ENCODE results near the gene SCAI.

Gene SCAI

GRCh38 chr9:124941679-124942561, 201.4 kb downstream of the SCAI start:
- TF ChIP-seq TOX (CRISPR knock-in tag; IDR thresholded peaks at IDR 0.05; ENCODE audit: borderline replicate concordance) (no peak), ZNF565 (CRISPR knock-in tag; conservative IDR thresholded peaks at IDR 0.05; ENCODE audit: low read depth) (no peak), CSDC2 (CRISPR knock-in tag; IDR thresholded peaks at IDR 0.05) (no peak), POU6F1 (CRISPR knock-in tag; IDR thresholded peaks at IDR 0.05; ENCODE audit: borderline replicate concordance, low read depth) (no peak), ZFP3 (CRISPR knock-in tag; IDR thresholded peaks at IDR 0.05) (no peak), OSR1 (CRISPR knock-in tag; IDR thresholded peaks at IDR 0.05) (no peak), BACH2 (CRISPR knock-in tag; IDR thresholded peaks at IDR 0.05; ENCODE audit: borderline replicate concordance) (no peak), GLIS3 (CRISPR knock-in tag; IDR thresholded peaks at IDR 0.05) (no peak), TCF4 (CRISPR knock-in tag; IDR thresholded peaks at IDR 0.05; ENCODE audit: borderline replicate concordance) (no peak), ZNF8 (CRISPR knock-in tag; IDR thresholded peaks at IDR 0.05) (no peak), RARB (CRISPR knock-in tag; IDR thresholded peaks at IDR 0.05) (no peak)
- peak; percentile 52 for ATAC-seq

- no peak for TF ChIP-seq POU6F1 (CRISPR knock-in tag; IDR thresholded peaks at IDR 0.05; ENCODE audit: borderline replicate concordance, low read depth)
- TF ChIP-seq SNAI2 (CRISPR knock-in tag; IDR thresholded peaks at IDR 0.05): no peak
- no peak for TF ChIP-seq GLIS3 (CRISPR knock-in tag; IDR thresholded peaks at IDR 0.05)
- TF ChIP-seq TSHZ2 (CRISPR knock-in tag; IDR thresholded peaks at IDR 0.05): no peak
- TF ChIP-seq ZFP30 (CRISPR knock-in tag; IDR thresholded peaks at IDR 0.05): no peak
- TF ChIP-seq TOX (CRISPR knock-in tag; IDR thresholded peaks at IDR 0.05; ENCODE audit: borderline replicate concordance): no peak
- no peak for TF ChIP-seq RARB (CRISPR knock-in tag; IDR thresholded peaks at IDR 0.05)
- no peak for TF ChIP-seq PPARA (CRISPR knock-in tag; IDR thresholded peaks at IDR 0.05; ENCODE audit: borderline replicate concordance)
- no peak for TF ChIP-seq ESRRG (CRISPR knock-in tag; IDR thresholded peaks at IDR 0.05)
- no peak for TF ChIP-seq ZNF565 (CRISPR knock-in tag; conservative IDR thresholded peaks at IDR 0.05; ENCODE audit: low read depth)
- no peak for TF ChIP-seq ZC3H10 (CRISPR knock-in tag; IDR thresholded peaks at IDR 0.05)
- no peak for TF ChIP-seq ZFP3 (CRISPR knock-in tag; IDR thresholded peaks at IDR 0.05)
- TF ChIP-seq BACH2 (CRISPR knock-in tag; IDR thresholded peaks at IDR 0.05; ENCODE audit: borderline replicate concordance): no peak
- no peak for TF ChIP-seq CREB5 (CRISPR knock-in tag; IDR thresholded peaks at IDR 0.05; ENCODE audit: low read depth)
- no peak for TF ChIP-seq PATZ1 (CRISPR knock-in tag; IDR thresholded peaks at IDR 0.05; ENCODE audit: borderline replicate concordance)
- TF ChIP-seq CSDC2 (CRISPR knock-in tag; IDR thresholded peaks at IDR 0.05): no peak
- no peak for TF ChIP-seq TCF4 (CRISPR knock-in tag; IDR thresholded peaks at IDR 0.05; ENCODE audit: borderline replicate concordance)
- peak; percentile 92 for ATAC-seq
These were observed 202.2 kb downstream of the SCAI start, which contains the start of gene GOLGA1 for GRCh38 chr9:124940894-124941678. Gene GOLGA1 (minus strand): TSS chr9:124941083. CDS start chr9:124938711, 2,372 bp downstream.

All from SK-N-SH treated with all-trans-retinoic acid at 6 μM for 48 hours (cell line).